Transverse colon (tissue), 4 donors: ENCODE measurements around the gene COLQ. TPM values are rescaled to one million over a fixed set of nuclear protein-coding genes. Genes with fewer than 3 reads are reported as not detected.

ENCODE experiments used
- DNase-seq: peaks from one replicate; pipeline ENCODE4 v3.0.0-alpha.2; 2019
- H3K27ac ChIP-seq, 4 donors: fragments of 200-600 bp; sonication (generic); 2 replicates each; pipeline ENCODE4 v1.5.1; 2016 to 2018; ENCODE audit warnings: inconsistent platforms in 4 of 4
- H3K27me3 ChIP-seq: fragments of 200-600 bp; sonication (generic); 2 replicates; pipeline ENCODE4 v1.5.1; 2017; ENCODE audit warnings: inconsistent platforms
- H3K36me3 ChIP-seq, 4 donors: fragments of 200-600 bp; sonication (generic); 2 replicates each; pipeline ENCODE4 v1.5.1; 2017 to 2019; ENCODE audit warnings: inconsistent platforms in 4 of 4
- H3K4me1 ChIP-seq, 4 donors: fragments of 200-600 bp; sonication (generic); 2 replicates each; pipeline ENCODE4 v1.5.1; 2017 to 2020; ENCODE audit warnings: inconsistent platforms in 4 of 4
- H3K4me3 ChIP-seq, 4 donors: fragments of 200-600 bp; sonication (generic); 1 replicate in 1 of 4; 2 replicates in 3 of 4; pipeline versions ENCODE4 v1.5.1 to v1.6.1; 2017 to 2019; ENCODE audit warnings: inconsistent platforms in 4 of 4
- H3K9me3 ChIP-seq, 2 donors: fragments of 200-600 bp; sonication (generic); 2 replicates each; pipeline ENCODE4 v1.5.1; 2017 to 2019; ENCODE audit warnings: inconsistent platforms in 2 of 2
- CTCF ChIP-seq, 5 experiments: fragments of 200-600 bp in 3 of 5; fragments of 450-650 bp in 2 of 5; sonication (generic) in 3 of 5; IDR thresholded peaks; 1 replicate in 2 of 5; 2 replicates in 3 of 5; pipeline ENCODE4 v1.5.1; 2016 to 2017; ENCODE audit warnings: antibody characterized with exemption in 5 of 5, inconsistent platforms in 3 of 5, mild to moderate bottlenecking in 2 of 5, moderate library complexity in 1 of 5
- EP300 ChIP-seq: sonication (generic); formaldehyde crosslinking; IDR thresholded peaks from one replicate; pipeline ENCODE4 v1.6.1; 2017; ENCODE audit warnings: antibody characterized with exemption, low read depth
- POLR2A ChIP-seq: fragments of 450-650 bp; IDR thresholded peaks from one replicate; pipeline ENCODE4 v1.6.1; 2016; ENCODE audit warnings: antibody characterized with exemption, mild to moderate bottlenecking, moderate library complexity
- POLR2AphosphoS5 ChIP-seq, 3 donors: sonication (generic); formaldehyde crosslinking; IDR thresholded peaks; one replicate each; pipeline ENCODE4 v1.6.1; 2016; ENCODE audit warnings: antibody characterized with exemption in 3 of 3
- WGBS, 2 donors: methylation state at CpG; one replicate each; pipeline ENCODE4 v1.1.5; 2018; ENCODE audit warnings: low coverage in 1 of 2; 5-methylcytosine and 5-hydroxymethylcytosine counted together
- in situ Hi-C, 4 donors: fragments of 200-750 bp; cut with MboI; loops; one replicate each; pipeline versions ENCODE4 v1.15.0 to v1.15.1; 2017; ENCODE audit warnings: low sequenced_read_pairs in 3 of 4, low pct_ligation_motif_present in 1 of 4, low pct_unique_long_range_greater_than_20kb in 1 of 4
- intact Hi-C: fragments of 100-400 bp; cut with DNase I; formaldehyde crosslinking; loops from one replicate; pipeline ENCODE4 v1.15.1; 2023; ENCODE audit warnings: low total_unique reads
- total RNA-seq, 4 donors: library from RNA; depleted of rRNA; stranded (reverse); fragments of >200 nt; gene quantifications; one replicate each; pipeline ENCODE4 v1.1.0, GENCODE V29; 2016

Gene COLQ
- total RNA-seq, 4 donors from 2014 or later, result 0.68 to 1.7 TPM; not detected in 2

GRCh38 chr3:15471861-15472260, 49.6 kb downstream of the COLQ start:
- no peak overlapping the region for H3K27ac ChIP-seq
- intact Hi-C loops, result no loop called here
- no peak overlapping the region for H3K4me3 ChIP-seq
- no peaks in the 10 kb centered on the region for H3K27me3 ChIP-seq
- no peaks in the 10 kb centered on the region for H3K36me3 ChIP-seq
- H3K9me3 ChIP-seq, result no peaks in the 10 kb centered on the region
- H3K4me1 ChIP-seq, result no peaks in the 10 kb centered on the region
- in situ Hi-C loops, result no loop called here
- WGBS, 2 donors, result 71 to 85% methylated on average over 2 to 3 of the region's 3 CpGs
- TF ChIP-seq CTCF (IDR thresholded peaks at IDR 0.05), result no peak
- TF ChIP-seq EP300, result no peak
- no peak for TF ChIP-seq POLR2AphosphoS5 (IDR thresholded peaks at IDR 0.05)
- no peak for TF ChIP-seq POLR2A
- DNase-seq, result no peak

GRCh38 chr3:15470849-15471248, 50.7 kb downstream of the COLQ start:
- 81 to 94% methylated on average over 2 of the region's 2 CpGs for WGBS, 2 donors
- H3K36me3 ChIP-seq, result no peaks in the 10 kb centered on the region
- TF ChIP-seq POLR2AphosphoS5 (IDR thresholded peaks at IDR 0.05), result no peak
- no peak for TF ChIP-seq CTCF (IDR thresholded peaks at IDR 0.05)
- no peak for TF ChIP-seq EP300
- no peak for TF ChIP-seq POLR2A
- no peak for DNase-seq
- intact Hi-C loops (no loop called here), in situ Hi-C loops (no loop called here)
- no peaks in the 10 kb centered on the region for H3K9me3 ChIP-seq
- H3K4me3 ChIP-seq, result no peak overlapping the region
- H3K27ac ChIP-seq, result no peak overlapping the region
- H3K4me1 ChIP-seq, result no peaks in the 10 kb centered on the region
- H3K27me3 ChIP-seq, result no peaks in the 10 kb centered on the region

GRCh38 chr3:15470261-15470660, 51.2 kb downstream of the COLQ start:
- Histone ChIP-seq H3K4me3 (no peak overlapping the region), H3K4me1 (no peaks in the 10 kb centered on the region), H3K36me3 (no peaks in the 10 kb centered on the region), H3K27me3 (no peaks in the 10 kb centered on the region), H3K27ac (no peak overlapping the region), H3K9me3 (no peaks in the 10 kb centered on the region)
- intact Hi-C loops, result no loop called here
- DNase-seq, result no peak
- TF ChIP-seq CTCF (IDR thresholded peaks at IDR 0.05) (no peak), POLR2A (no peak), POLR2AphosphoS5 (IDR thresholded peaks at IDR 0.05) (no peak), EP300 (no peak)
- 86% methylated on average over 6 of the region's 6 CpGs; no CpG with 5 or more reads in 1 of the 2 donors for WGBS, 2 donors
- in situ Hi-C loops, result no loop called here

- H3K27me3 ChIP-seq, result no peaks in the 10 kb centered on the region
- H3K4me3 ChIP-seq, result no peak overlapping the region
- WGBS, 2 donors, result 78 to 88% methylated on average over 5 to 11 of the region's 11 CpGs
- no peaks in the 10 kb centered on the region for H3K36me3 ChIP-seq
- no peak for DNase-seq
- TF ChIP-seq POLR2A (no peak), EP300 (no peak), CTCF (IDR thresholded peaks at IDR 0.05) (no peak), POLR2AphosphoS5 (IDR thresholded peaks at IDR 0.05) (no peak)
- in situ Hi-C loops (no loop called here), intact Hi-C loops (no loop called here)
- no peaks in the 10 kb centered on the region for H3K4me1 ChIP-seq
- H3K9me3 ChIP-seq, result no peaks in the 10 kb centered on the region
- no peak overlapping the region for H3K27ac ChIP-seq
Observed at GRCh38 chr3:15467227-15468181, 54.0 kb downstream of the COLQ start.
